DOHH2 (cell line): ENCODE results near the gene CHRNB1.

Experiments
- H3F3A ChIP-seq: fragments of 200-600 bp; sonication (generic), shearing (Covaris generic); 2 replicates; pipeline ENCODE4 v1.6.0; 2016; ENCODE audit warnings: antibody characterized with exemption, mild to moderate bottlenecking; ENCODE audit not compliant: control insufficient read depth, insufficient read depth
- H3K27ac ChIP-seq: fragments of 200-600 bp; sonication (generic); 2 replicates; pipeline ENCODE4 v1.5.1; 2014; ENCODE audit warnings: low read depth, mild to moderate bottlenecking, low read length, moderate library complexity
- H3K27me3 ChIP-seq: fragments of 200-600 bp; sonication (generic); 2 replicates; pipeline ENCODE4 v1.6.1; 2014; ENCODE audit warnings: mild to moderate bottlenecking, low read length, mixed read lengths; ENCODE audit not compliant: control insufficient read depth
- H3K36me3 ChIP-seq: fragments of 200-600 bp; sonication (generic); 2 replicates; pipeline ENCODE4 v1.6.1; 2014; ENCODE audit warnings: mild to moderate bottlenecking, low read length, moderate library complexity, mixed read lengths; ENCODE audit not compliant: control insufficient read depth
- H3K4me1 ChIP-seq: fragments of 200-600 bp; sonication (generic); 2 replicates; pipeline ENCODE4 v1.6.1; 2014; ENCODE audit warnings: mild to moderate bottlenecking, low read length, mixed read lengths; ENCODE audit not compliant: control insufficient read depth
- H3K4me2 ChIP-seq: fragments of 200-600 bp; sonication (generic); 2 replicates; pipeline ENCODE4 v1.6.0; 2014; ENCODE audit warnings: mild to moderate bottlenecking, low read length, moderate library complexity
- H3K4me3 ChIP-seq: fragments of 200-600 bp; sonication (generic); 2 replicates; pipeline ENCODE4 v1.5.1; 2014; ENCODE audit warnings: mild to moderate bottlenecking, low read length, mixed read lengths
- H3K79me2 ChIP-seq: fragments of 200-600 bp; sonication (generic); 2 replicates; pipeline ENCODE4 v1.6.1; 2014; ENCODE audit warnings: mild to moderate bottlenecking, low read length, mixed read lengths; ENCODE audit not compliant: control insufficient read depth
- H3K9me2 ChIP-seq: fragments of 200-600 bp; sonication (generic); replicated peaks from 2 replicates; pipeline ENCODE4 v1.6.1; 2014; ENCODE audit warnings: mild to moderate bottlenecking, low read length, mixed read lengths; ENCODE audit not compliant: control insufficient read depth
- H3K9me3 ChIP-seq: fragments of 200-600 bp; sonication (generic); 2 replicates; pipeline ENCODE4 v1.6.1; 2014; ENCODE audit warnings: antibody characterized with exemption, low read length, mixed read lengths; ENCODE audit not compliant: control insufficient read depth, insufficient read depth
- H4K20me1 ChIP-seq: fragments of 200-600 bp; sonication (generic); 2 replicates; pipeline ENCODE4 v1.6.0; 2014; ENCODE audit warnings: low read depth, mild to moderate bottlenecking, antibody characterized with exemption, low read length, moderate library complexity; ENCODE audit not compliant: control insufficient read depth, insufficient read depth
- CTCF ChIP-seq: fragments of 200-600 bp; sonication (generic); IDR thresholded peaks from one replicate; pipeline ENCODE4 v1.5.1; 2014; ENCODE audit warnings: antibody characterized with exemption, mild to moderate bottlenecking, low read depth, low read length; ENCODE audit not compliant: poor library complexity, severe bottlenecking
- EZH2phosphoT487 ChIP-seq: fragments of 200-600 bp; sonication (generic); IDR thresholded peaks from 2 replicates; pipeline ENCODE4 v1.6.1; 2017; ENCODE audit warnings: borderline replicate concordance, mild to moderate bottlenecking, antibody characterized with exemption, low read length, moderate library complexity, mixed read lengths

CHRNB1 gene

GRCh38 chr17:7464081-7464480 is 19.2 kb downstream of the CHRNB1 start:
- no peaks in the 10 kb centered on the region; the same call in 1 of the 2 replicates for H3K36me3 ChIP-seq
- H3K79me2 ChIP-seq: peaks cover 8% of the 10 kb centered on the region
- H3K9me2 ChIP-seq: no peaks in the 10 kb centered on the region
- no peaks in the 10 kb centered on the region for H3F3A ChIP-seq
- H3K9me3 ChIP-seq: no peaks in the 10 kb centered on the region
- H3K27ac ChIP-seq: no peak overlapping the region
- no peak for TF ChIP-seq EZH2phosphoT487
- no peak for TF ChIP-seq CTCF
- no peaks in the 10 kb centered on the region for H4K20me1 ChIP-seq
- H3K27me3 ChIP-seq: no peaks in the 10 kb centered on the region
- no peak overlapping the region for H3K4me2 ChIP-seq
- H3K4me1 ChIP-seq: peaks cover 21% of the 10 kb centered on the region
- no peak overlapping the region for H3K4me3 ChIP-seq

GRCh38 chr17:7465597-7466275 is 20.9 kb downstream of the CHRNB1 start:
- Histone ChIP-seq H3K4me2 (peak overlapping the region; percentile 57; the same call in 1 of the 2 replicates), H3K36me3 (no peaks in the 10 kb centered on the region; the same call in 1 of the 2 replicates), H3K9me2 (no peaks in the 10 kb centered on the region), H3K9me3 (no peaks in the 10 kb centered on the region), H3K4me3 (no peak overlapping the region), H3K27me3 (no peaks in the 10 kb centered on the region), H3K27ac (no peak overlapping the region), H3F3A (no peaks in the 10 kb centered on the region), H3K79me2 (peaks cover 8% of the 10 kb centered on the region), H3K4me1 (peaks cover 21% of the 10 kb centered on the region), H4K20me1 (no peaks in the 10 kb centered on the region)
- TF ChIP-seq CTCF: no peak
- TF ChIP-seq EZH2phosphoT487: no peak

GRCh38 chr17:7466318-7466638 is 21.4 kb downstream of the CHRNB1 start:
- Histone ChIP-seq H3K27ac (no peak overlapping the region), H3K27me3 (no peaks in the 10 kb centered on the region)
- TF ChIP-seq CTCF (no peak), EZH2phosphoT487 (no peak)

More at GRCh38 chr17:7466318-7466638, 21.4 kb downstream of the CHRNB1 start:
- H3K36me3 ChIP-seq: no peaks in the 10 kb centered on the region; the same call in 1 of the 2 replicates
- H3K9me2 ChIP-seq: no peaks in the 10 kb centered on the region
- no peaks in the 10 kb centered on the region for H3K9me3 ChIP-seq
- H3K79me2 ChIP-seq: peaks cover 8% of the 10 kb centered on the region
- H3K4me3 ChIP-seq: 0 out of 2 replicates have a peak overlapping the region, but pooled peaks have one; percentile 6
- peak overlapping the region; percentile 57 for H3K4me2 ChIP-seq
- no peaks in the 10 kb centered on the region for H4K20me1 ChIP-seq
- no peaks in the 10 kb centered on the region for H3F3A ChIP-seq
- H3K4me1 ChIP-seq: peaks cover 21% of the 10 kb centered on the region
